ENCODE measurements around the gene SH3RF2. TPM values are rescaled to one million over a fixed set of nuclear protein-coding genes. Genes with fewer than 3 reads are reported as not detected.

Gene SH3RF2
- total and polyA plus RNA-seq, 2 of the 13 experiments (the other 11 are each of a cell fraction or from before 2014, with no cell fraction given): 2.6 to 3.7 TPM

GRCh38 chr5:145936401-145937131 is at the start of gene SH3RF2 (continued):
- TF ChIP-seq ZNF687 (CRISPR knock-in tag; IDR thresholded peaks at IDR 0.05) (peak; percentile 91), IRF2 (CRISPR knock-in tag; IDR thresholded peaks at IDR 0.05) (peak; percentile 22; the same call in 1 of the 2 replicates), PPARG (CRISPR knock-in tag; conservative IDR thresholded peaks at IDR 0.05) (0 out of 2 replicates have a peak, but pooled peaks have one; percentile 43), ATF2 (CRISPR knock-in tag; IDR thresholded peaks at IDR 0.05) (no peak), ZNF121 (CRISPR knock-in tag; IDR thresholded peaks at IDR 0.05) (no peak), HMGA1 (CRISPR knock-in tag; conservative IDR thresholded peaks at IDR 0.05) (no peak), ZNF180 (CRISPR knock-in tag; IDR thresholded peaks at IDR 0.05; ENCODE audit: borderline replicate concordance, low read depth) (no peak), TOPORS (CRISPR knock-in tag; IDR thresholded peaks at IDR 0.05) (no peak), ZNF580 (CRISPR knock-in tag; IDR thresholded peaks at IDR 0.05; ENCODE audit: borderline replicate concordance, low read depth) (peak; percentile 71; the same call in 1 of the 2 replicates), GTF2F1 (IDR thresholded peaks at IDR 0.05; ENCODE audit: low read length) (no peak), MYPOP (CRISPR knock-in tag; IDR thresholded peaks at IDR 0.05) (peak; percentile 89), GFI1 (CRISPR knock-in tag; IDR thresholded peaks at IDR 0.05; ENCODE audit: borderline replicate concordance) (peak; percentile 51; the same call in 1 of the 2 replicates), ZNF782 (CRISPR knock-in tag; IDR thresholded peaks at IDR 0.05; ENCODE audit: borderline replicate concordance) (0 out of 2 replicates have a peak, but pooled peaks have one; percentile 46), POGK (CRISPR knock-in tag; conservative IDR thresholded peaks at IDR 0.05) (peak; percentile 84; the same call in 1 of the 2 replicates), ZBTB42 (CRISPR knock-in tag; IDR thresholded peaks at IDR 0.05) (0 out of 2 replicates have a peak, but pooled peaks have one; percentile 45), ZNF124 (CRISPR knock-in tag; IDR thresholded peaks at IDR 0.05) (no peak), TEAD3 (CRISPR knock-in tag; optimal IDR thresholded peaks at IDR 0.05; ENCODE audit: borderline replicate concordance) (peak; percentile 26), ZNF614 (CRISPR knock-in tag; IDR thresholded peaks at IDR 0.05; ENCODE audit: borderline replicate concordance) (no peak), SUZ12 (IDR thresholded peaks at IDR 0.05; ENCODE audit: low read depth, low read length) (no peak), ZMYM4 (CRISPR knock-in tag; IDR thresholded peaks at IDR 0.05) (peak; percentile 86), RCOR2 (CRISPR knock-in tag; IDR thresholded peaks at IDR 0.05) (no peak), ZSCAN25 (CRISPR knock-in tag; IDR thresholded peaks at IDR 0.05) (peak; percentile 92)
